ENCODE data around the gene ATMIN. TPM values are rescaled to one million over a fixed set of nuclear protein-coding genes. Genes with fewer than 3 reads are reported as not detected.

The ATMIN gene, protein sequence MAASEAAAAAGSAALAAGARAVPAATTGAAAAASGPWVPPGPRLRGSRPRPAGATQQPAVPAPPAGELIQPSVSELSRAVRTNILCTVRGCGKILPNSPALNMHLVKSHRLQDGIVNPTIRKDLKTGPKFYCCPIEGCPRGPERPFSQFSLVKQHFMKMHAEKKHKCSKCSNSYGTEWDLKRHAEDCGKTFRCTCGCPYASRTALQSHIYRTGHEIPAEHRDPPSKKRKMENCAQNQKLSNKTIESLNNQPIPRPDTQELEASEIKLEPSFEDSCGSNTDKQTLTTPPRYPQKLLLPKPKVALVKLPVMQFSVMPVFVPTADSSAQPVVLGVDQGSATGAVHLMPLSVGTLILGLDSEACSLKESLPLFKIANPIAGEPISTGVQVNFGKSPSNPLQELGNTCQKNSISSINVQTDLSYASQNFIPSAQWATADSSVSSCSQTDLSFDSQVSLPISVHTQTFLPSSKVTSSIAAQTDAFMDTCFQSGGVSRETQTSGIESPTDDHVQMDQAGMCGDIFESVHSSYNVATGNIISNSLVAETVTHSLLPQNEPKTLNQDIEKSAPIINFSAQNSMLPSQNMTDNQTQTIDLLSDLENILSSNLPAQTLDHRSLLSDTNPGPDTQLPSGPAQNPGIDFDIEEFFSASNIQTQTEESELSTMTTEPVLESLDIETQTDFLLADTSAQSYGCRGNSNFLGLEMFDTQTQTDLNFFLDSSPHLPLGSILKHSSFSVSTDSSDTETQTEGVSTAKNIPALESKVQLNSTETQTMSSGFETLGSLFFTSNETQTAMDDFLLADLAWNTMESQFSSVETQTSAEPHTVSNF
- 39.4 TPM for polyA plus RNA-seq (2013, experiment 1 of 2)
- 39.6 TPM for polyA plus RNA-seq (2013, experiment 2 of 2)

DNA sequence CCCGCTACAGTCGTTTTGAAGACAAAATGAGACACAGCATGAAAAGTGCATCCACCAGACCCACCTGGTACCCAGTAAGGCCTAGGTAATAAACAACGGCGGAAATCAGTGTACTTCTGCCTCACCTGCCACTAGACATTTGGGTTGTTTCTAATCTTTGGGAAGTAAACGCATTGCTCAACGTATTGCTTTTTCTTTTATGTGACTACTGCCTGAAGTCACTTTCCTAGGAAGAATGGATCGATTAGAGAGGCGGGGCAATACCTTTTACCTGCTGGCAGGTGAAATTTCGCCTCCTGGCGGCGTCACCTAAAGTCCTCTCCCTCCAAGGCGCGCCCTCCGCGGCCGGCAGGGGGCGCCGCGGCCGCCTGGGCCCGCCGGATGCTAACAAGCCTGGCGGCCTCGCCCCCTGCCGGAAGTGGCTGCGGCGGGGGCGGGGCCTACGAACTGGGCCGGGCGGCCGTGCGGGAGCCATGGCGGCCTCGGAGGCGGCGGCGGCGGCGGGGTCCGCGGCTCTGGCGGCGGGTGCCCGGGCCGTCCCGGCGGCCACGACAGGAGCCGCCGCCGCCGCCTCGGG, at the start of gene ATMIN:
TSS of gene ATMIN (plus strand) at position 445 of the 577 bp plus-strand sequence. CDS start at position 474, 29 bp downstream.
- H3K18ac ChIP-seq (ENCODE audit: low read length), result peak within 1 kb of the TSS; percentile 97
- H3K36me3 ChIP-seq (replicated peaks in 1 of 2; ENCODE audit: control insufficient read depth in 2 of 2, insufficient read depth in 2 of 2, low read length in 2 of 2), result peaks cover 2 to 31% of the 10 kb centered on the region in 2 donors
- WGBS, 2 donors (ENCODE audit: extremely low coverage in 2 of 2, insufficient read length in 2 of 2, insufficient replicate concordance in 1 of 2), result no CpG with 5 or more reads among the region's 54 CpGs
- H3K23ac ChIP-seq (ENCODE audit: low read depth, low read length, poor library complexity), result peak within 1 kb of the TSS; percentile 69
- no peak within 1 kb of the TSS for H2BK120ac ChIP-seq (ENCODE audit: low read depth, low read length)
- H3K4me2 ChIP-seq (ENCODE audit: insufficient read depth, low read length, poor library complexity, severe bottlenecking), result peak within 1 kb of the TSS; percentile 68
- H2BK5ac ChIP-seq (ENCODE audit: low read length), result no peak within 1 kb of the TSS
- no peak within 1 kb of the TSS for H3K4ac ChIP-seq (ENCODE audit: low read length)
- H3K79me1 ChIP-seq (ENCODE audit: low read depth, low read length), result no peaks in the 10 kb centered on the region
- peak within 1 kb of the TSS; percentile 40 for H3K27ac ChIP-seq (replicated peaks; ENCODE audit: low read length)
- peak within 1 kb of the TSS; percentile 88 for H2AFZ ChIP-seq (ENCODE audit: low read length)
- no peak within 1 kb of the TSS for H2AK5ac ChIP-seq (ENCODE audit: low read depth, low read length)
- H3K14ac ChIP-seq (ENCODE audit: low read length), result peak within 1 kb of the TSS; percentile 92
- H4K8ac ChIP-seq (ENCODE audit: low read depth, low read length), result no peak within 1 kb of the TSS
- peaks cover 5 to 9% of the 10 kb centered on the region in 2 donors for H3K4me1 ChIP-seq (ENCODE audit: control insufficient read depth in 2 of 2, insufficient read depth in 1 of 2, low read depth in 1 of 2, low read length in 2 of 2)
- H2BK12ac ChIP-seq (ENCODE audit: low read length), result no peak within 1 kb of the TSS
- H4K91ac ChIP-seq (ENCODE audit: low read depth, low read length, poor library complexity), result no peak within 1 kb of the TSS
- no peaks in the 10 kb centered on the region for H3K27me3 ChIP-seq (ENCODE audit: control insufficient read depth in 3 of 3, insufficient read depth in 3 of 3, low read depth in 1 of 3, low read length in 3 of 3)
- peak within 1 kb of the TSS; percentile 97 for H3K9ac ChIP-seq (ENCODE audit: low read depth, low read length, poor library complexity)
- no peak within 1 kb of the TSS for H2BK15ac ChIP-seq (ENCODE audit: low read length)
- H3K9me3 ChIP-seq (replicated peaks in 1 of 2; ENCODE audit: control insufficient read depth in 2 of 2, insufficient read depth in 1 of 2, low read depth in 1 of 2, low read length in 2 of 2), result no peaks in the 10 kb centered on the region
- peak within 1 kb of the TSS; percentile 89 to 100 for H3K4me3 ChIP-seq (ENCODE audit: low read length in 2 of 2)
- DNase-seq (ENCODE audit: low spot score), result peak; percentile 89

DNA sequence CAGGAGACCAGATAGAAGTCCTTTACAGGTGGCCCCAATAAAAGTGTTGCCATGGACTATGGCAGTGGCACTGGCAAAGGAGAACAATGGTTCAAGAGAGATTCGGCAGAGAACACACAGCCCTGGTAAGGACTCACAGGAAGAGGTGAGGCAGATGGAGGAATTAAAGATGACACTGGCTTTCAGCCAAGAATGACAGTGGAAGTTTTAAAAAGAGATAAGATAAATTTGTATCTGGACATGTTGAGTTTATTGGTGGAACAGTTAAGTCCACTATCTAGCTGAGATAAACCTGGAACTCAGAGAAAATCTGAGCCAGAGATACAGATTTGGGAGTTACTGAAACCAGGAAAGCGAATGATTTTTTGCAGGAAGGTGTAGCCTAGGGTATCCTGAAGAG, 49.1 kb upstream of the ATMIN start:
- Histone ChIP-seq H3K4ac (ENCODE audit: low read length) (no peak overlapping the region), H3K36me3 (replicated peaks in 1 of 2; ENCODE audit: control insufficient read depth in 2 of 2, insufficient read depth in 2 of 2, low read length in 2 of 2) (peaks cover 3 to 38% of the 10 kb centered on the region in 2 donors), H3K18ac (ENCODE audit: low read length) (no peak overlapping the region), H2BK12ac (ENCODE audit: low read length) (no peak overlapping the region), H3K9me3 (replicated peaks in 1 of 2; ENCODE audit: control insufficient read depth in 2 of 2, insufficient read depth in 1 of 2, low read depth in 1 of 2, low read length in 2 of 2) (no peaks in the 10 kb centered on the region), H3K27me3 (ENCODE audit: control insufficient read depth in 3 of 3, insufficient read depth in 3 of 3, low read depth in 1 of 3, low read length in 3 of 3) (no peaks in the 10 kb centered on the region), H3K4me1 (ENCODE audit: control insufficient read depth in 2 of 2, insufficient read depth in 1 of 2, low read depth in 1 of 2, low read length in 2 of 2) (peaks cover 0 to 2% of the 10 kb centered on the region in 2 donors), H3K14ac (ENCODE audit: low read length) (no peak overlapping the region), H2AFZ (ENCODE audit: low read length) (no peak overlapping the region), H3K79me1 (ENCODE audit: low read depth, low read length) (no peaks in the 10 kb centered on the region), H2AK5ac (ENCODE audit: low read depth, low read length) (no peak overlapping the region), H3K4me3 (ENCODE audit: low read length in 2 of 2) (no peak overlapping the region), H2BK15ac (ENCODE audit: low read length) (no peak overlapping the region), H3K23ac (ENCODE audit: low read depth, low read length, poor library complexity) (no peak overlapping the region), H3K9ac (ENCODE audit: low read depth, low read length, poor library complexity) (no peak overlapping the region), H3K4me2 (ENCODE audit: insufficient read depth, low read length, poor library complexity, severe bottlenecking) (no peak overlapping the region), H2BK5ac (ENCODE audit: low read length) (no peak overlapping the region), H4K8ac (ENCODE audit: low read depth, low read length) (no peak overlapping the region), H2BK120ac (ENCODE audit: low read depth, low read length) (no peak overlapping the region), H4K91ac (ENCODE audit: low read depth, low read length, poor library complexity) (no peak overlapping the region), H3K27ac (replicated peaks; ENCODE audit: low read length) (no peak overlapping the region)
- no CpG with 5 or more reads among the region's 2 CpGs for WGBS, 2 donors (ENCODE audit: extremely low coverage in 2 of 2, insufficient read length in 2 of 2, insufficient replicate concordance in 1 of 2)
- DNase-seq (ENCODE audit: low spot score), result no peak

DNA sequence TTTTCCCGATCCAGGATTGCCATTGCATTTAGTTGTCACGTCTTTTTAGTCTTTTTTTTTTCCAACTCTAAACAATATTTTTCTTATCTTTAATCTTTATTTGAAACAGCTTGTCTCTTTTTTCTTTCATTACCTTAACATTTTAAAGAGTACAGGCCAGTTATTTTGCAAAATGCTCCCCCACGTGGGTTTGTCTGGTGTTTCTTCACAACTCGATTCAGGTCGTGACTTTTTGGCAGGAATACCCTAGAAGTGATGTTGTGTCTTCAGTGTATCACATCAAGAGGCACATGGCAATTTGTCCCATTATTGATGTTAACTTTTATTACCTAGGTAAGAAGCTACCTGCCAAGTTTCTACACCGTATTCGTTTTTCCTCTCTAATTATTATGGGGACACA, 46.9 kb upstream of the ATMIN start:
- Histone ChIP-seq H3K14ac (ENCODE audit: low read length) (no peak overlapping the region), H3K27me3 (ENCODE audit: control insufficient read depth in 3 of 3, insufficient read depth in 3 of 3, low read depth in 1 of 3, low read length in 3 of 3) (no peaks in the 10 kb centered on the region), H2BK5ac (ENCODE audit: low read length) (no peak overlapping the region), H4K8ac (ENCODE audit: low read depth, low read length) (no peak overlapping the region), H2BK15ac (ENCODE audit: low read length) (no peak overlapping the region), H2BK12ac (ENCODE audit: low read length) (no peak overlapping the region), H4K91ac (ENCODE audit: low read depth, low read length, poor library complexity) (no peak overlapping the region), H2AK5ac (ENCODE audit: low read depth, low read length) (no peak overlapping the region), H3K18ac (ENCODE audit: low read length) (no peak overlapping the region), H3K23ac (ENCODE audit: low read depth, low read length, poor library complexity) (no peak overlapping the region), H3K4ac (ENCODE audit: low read length) (no peak overlapping the region), H3K9ac (ENCODE audit: low read depth, low read length, poor library complexity) (no peak overlapping the region), H3K4me1 (ENCODE audit: control insufficient read depth in 2 of 2, insufficient read depth in 1 of 2, low read depth in 1 of 2, low read length in 2 of 2) (peaks cover 0 to 5% of the 10 kb centered on the region in 2 donors), H3K4me2 (ENCODE audit: insufficient read depth, low read length, poor library complexity, severe bottlenecking) (no peak overlapping the region), H3K79me1 (ENCODE audit: low read depth, low read length) (no peaks in the 10 kb centered on the region), H3K36me3 (replicated peaks in 1 of 2; ENCODE audit: control insufficient read depth in 2 of 2, insufficient read depth in 2 of 2, low read length in 2 of 2) (peaks cover 3 to 36% of the 10 kb centered on the region in 2 donors), H3K4me3 (ENCODE audit: low read length in 2 of 2) (no peak overlapping the region), H3K27ac (replicated peaks; ENCODE audit: low read length) (no peak overlapping the region), H3K9me3 (replicated peaks in 1 of 2; ENCODE audit: control insufficient read depth in 2 of 2, insufficient read depth in 1 of 2, low read depth in 1 of 2, low read length in 2 of 2) (no peaks in the 10 kb centered on the region), H2AFZ (ENCODE audit: low read length) (no peak overlapping the region), H2BK120ac (ENCODE audit: low read depth, low read length) (no peak overlapping the region)
- DNase-seq (ENCODE audit: low spot score), result no peak
- no CpG with 5 or more reads among the region's 7 CpGs for WGBS, 2 donors (ENCODE audit: extremely low coverage in 2 of 2, insufficient read length in 2 of 2, insufficient replicate concordance in 1 of 2)

All from neuronal stem cell (in vitro differentiated cells).